Stimulated activated CD4-positive, alpha-beta T cell treated with anti-CD3 and anti-CD28 coated beads, TNF-alpha, amount 100 ng/mL, for 24 hours (primary cell): ENCODE data around the gene LIPT1.
A peak's percentile ranks its signal among the peaks of the same experiment; 100 is the strongest.
"Not testable (repeated sequence)": the region's sequence is repeated elsewhere in the genome, so short reads cannot be mapped to it uniquely, and the experiment has no call there.

Experiments
- DNase-seq, 3 experiments: peaks; one replicate each; pipeline ENCODE4 v3.0.0-alpha.2; 2020; ENCODE audit warnings: low read depth in 3 of 3

Gene LIPT1

GRCh38 chr2:99154643-99155536 lies at the start of gene LIPT1, which contains the start of gene TSGA10:
Gene LIPT1 (plus strand): TSS chr2:99154967. CDS start chr2:99161958, 6,991 bp downstream.
Gene TSGA10 (minus strand): TSS chr2:99154942. CDS start chr2:99109439, 45,503 bp downstream.
- DNase-seq: peak; percentile 86 to 93 (median 88)

- no peak for DNase-seq
Measured at GRCh38 chr2:99106913-99107312, 47.9 kb upstream of the LIPT1 start.

GRCh38 chr2:99111236-99111635 lies 43.5 kb upstream of the LIPT1 start:
- DNase-seq: no peak

GRCh38 chr2:99111945-99112344 lies 42.8 kb upstream of the LIPT1 start:
- DNase-seq: no peak

GRCh38 chr2:99112617-99113016 lies 42.1 kb upstream of the LIPT1 start:
- no peak for DNase-seq

GRCh38 chr2:99127981-99128380 lies 26.8 kb upstream of the LIPT1 start:
- DNase-seq: no peak

GRCh38 chr2:99135044-99135556 lies 19.7 kb upstream of the LIPT1 start:
- DNase-seq: not testable (repeated sequence)

- DNase-seq: no peak
Measured at GRCh38 chr2:99139003-99139402, 15.8 kb upstream of the LIPT1 start.

- no peak for DNase-seq
Measured at GRCh38 chr2:99140056-99140859, 14.5 kb upstream of the LIPT1 start.

- DNase-seq: no peak
Measured at GRCh38 chr2:99140860-99141109, 14.0 kb upstream of the LIPT1 start.

- peak; percentile 91 to 97 (median 92) for DNase-seq
Measured at GRCh38 chr2:99141110-99142108, 13.4 kb upstream of the LIPT1 start, which contains the start of gene C2orf15. Gene C2orf15 (plus strand): TSS chr2:99141707. CDS start chr2:99150559, 8,852 bp downstream.

GRCh38 chr2:99150706-99151105 lies 4.1 kb upstream of the LIPT1 start:
- no peak for DNase-seq

- DNase-seq: no peak
Measured at GRCh38 chr2:99152199-99152895, 2.4 kb upstream of the LIPT1 start.

- no peak for DNase-seq
Measured at GRCh38 chr2:99153921-99154604, 704 bp upstream of the LIPT1 start.

- DNase-seq: no peak
Measured at GRCh38 chr2:99156891-99157290, 2.1 kb downstream of the LIPT1 start.

- DNase-seq: no peak
Measured at GRCh38 chr2:99158599-99158998, 3.8 kb downstream of the LIPT1 start.

GRCh38 chr2:99159594-99159993 lies 4.8 kb downstream of the LIPT1 start:
- no peak for DNase-seq

- no peak for DNase-seq
Measured at GRCh38 chr2:99166218-99166617, 11.5 kb downstream of the LIPT1 start.

- DNase-seq: no peak
Measured at GRCh38 chr2:99169534-99169933, 14.8 kb downstream of the LIPT1 start.
